ENCODE measurements around the gene VDR. TPM values are rescaled to one million over a fixed set of nuclear protein-coding genes. Genes with fewer than 3 reads are reported as not detected.

Gene VDR
- total RNA-seq, 6 experiments from 2014 or later = 8.4 to 14.8 (median 10.1) TPM

DNA sequence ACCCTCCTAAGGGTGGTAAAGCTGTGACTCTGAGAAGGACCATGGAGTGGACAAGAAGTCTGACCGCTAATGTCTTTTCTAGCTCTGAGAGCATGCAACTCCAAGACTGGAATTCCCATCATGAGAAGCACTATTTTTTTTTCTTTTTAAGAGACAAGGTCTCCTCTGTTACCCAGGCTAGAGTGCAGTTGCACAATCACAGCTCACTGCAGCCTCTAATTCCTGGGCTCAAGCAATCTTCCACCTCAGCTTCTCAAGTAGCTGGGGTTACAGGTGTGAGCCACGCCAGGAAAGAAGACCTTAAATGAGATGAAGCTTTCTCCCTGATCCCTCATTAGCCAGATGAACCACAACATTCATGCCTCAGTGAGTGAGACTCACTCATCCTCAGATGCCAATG, 19.2 kb downstream of the VDR start:
- H3K27me3 Mint-ChIP-seq (ENCODE audit: insufficient read depth) = no peaks in the 10 kb centered on the region
- H3K9me3 Mint-ChIP-seq = no peaks in the 10 kb centered on the region
- DNase-seq = no peak
- H3K27ac Mint-ChIP-seq = no peak overlapping the region
- H3K4me1 Mint-ChIP-seq (ENCODE audit: low read depth) = peaks cover 42% of the 10 kb centered on the region
- H3K4me3 Mint-ChIP-seq = no peak overlapping the region
- TF ChIP-seq, protein P1, sequence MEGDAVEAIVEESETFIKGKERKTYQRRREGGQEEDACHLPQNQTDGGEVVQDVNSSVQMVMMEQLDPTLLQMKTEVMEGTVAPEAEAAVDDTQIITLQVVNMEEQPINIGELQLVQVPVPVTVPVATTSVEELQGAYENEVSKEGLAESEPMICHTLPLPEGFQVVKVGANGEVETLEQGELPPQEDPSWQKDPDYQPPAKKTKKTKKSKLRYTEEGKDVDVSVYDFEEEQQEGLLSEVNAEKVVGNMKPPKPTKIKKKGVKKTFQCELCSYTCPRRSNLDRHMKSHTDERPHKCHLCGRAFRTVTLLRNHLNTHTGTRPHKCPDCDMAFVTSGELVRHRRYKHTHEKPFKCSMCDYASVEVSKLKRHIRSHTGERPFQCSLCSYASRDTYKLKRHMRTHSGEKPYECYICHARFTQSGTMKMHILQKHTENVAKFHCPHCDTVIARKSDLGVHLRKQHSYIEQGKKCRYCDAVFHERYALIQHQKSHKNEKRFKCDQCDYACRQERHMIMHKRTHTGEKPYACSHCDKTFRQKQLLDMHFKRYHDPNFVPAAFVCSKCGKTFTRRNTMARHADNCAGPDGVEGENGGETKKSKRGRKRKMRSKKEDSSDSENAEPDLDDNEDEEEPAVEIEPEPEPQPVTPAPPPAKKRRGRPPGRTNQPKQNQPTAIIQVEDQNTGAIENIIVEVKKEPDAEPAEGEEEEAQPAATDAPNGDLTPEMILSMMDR (IDR thresholded peaks at IDR 0.05) = no peak
- no peaks in the 10 kb centered on the region for H3K36me3 Mint-ChIP-seq (ENCODE audit: low read depth)

DNA sequence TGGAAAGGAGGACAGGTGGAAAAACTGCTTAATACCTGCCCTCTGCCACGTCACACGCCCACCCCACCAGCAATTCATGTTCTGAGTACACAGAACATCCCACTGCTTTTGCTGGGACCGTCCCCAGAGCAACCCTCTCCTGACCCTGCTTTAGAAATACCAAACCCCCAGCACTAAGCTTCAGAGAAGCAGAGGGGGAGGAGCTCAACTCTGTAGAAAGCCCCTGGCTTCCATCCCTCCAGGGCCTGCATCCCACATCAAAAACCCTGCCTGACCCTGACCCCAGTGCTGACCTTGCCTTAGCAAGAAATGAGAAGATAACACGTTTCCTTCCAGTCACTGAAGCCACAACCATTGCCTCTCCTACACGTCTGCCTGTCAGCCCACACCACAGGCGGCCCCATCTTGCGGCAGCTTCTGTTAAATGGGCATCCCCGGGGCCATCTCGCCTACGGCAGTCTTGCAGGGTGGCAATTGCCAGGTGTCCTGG, 19.7 kb downstream of the VDR start:
- TF ChIP-seq, protein P1 (IDR thresholded peaks at IDR 0.05) = no peak
- peaks cover 42% of the 10 kb centered on the region for H3K4me1 Mint-ChIP-seq (ENCODE audit: low read depth)
- no peaks in the 10 kb centered on the region for H3K9me3 Mint-ChIP-seq
- H3K4me3 Mint-ChIP-seq = no peak overlapping the region
- H3K27ac Mint-ChIP-seq = no peak overlapping the region
- H3K36me3 Mint-ChIP-seq (ENCODE audit: low read depth) = no peaks in the 10 kb centered on the region; the same call in 1 of the 2 replicates
- DNase-seq = no peak
- H3K27me3 Mint-ChIP-seq (ENCODE audit: insufficient read depth) = no peaks in the 10 kb centered on the region

DNA sequence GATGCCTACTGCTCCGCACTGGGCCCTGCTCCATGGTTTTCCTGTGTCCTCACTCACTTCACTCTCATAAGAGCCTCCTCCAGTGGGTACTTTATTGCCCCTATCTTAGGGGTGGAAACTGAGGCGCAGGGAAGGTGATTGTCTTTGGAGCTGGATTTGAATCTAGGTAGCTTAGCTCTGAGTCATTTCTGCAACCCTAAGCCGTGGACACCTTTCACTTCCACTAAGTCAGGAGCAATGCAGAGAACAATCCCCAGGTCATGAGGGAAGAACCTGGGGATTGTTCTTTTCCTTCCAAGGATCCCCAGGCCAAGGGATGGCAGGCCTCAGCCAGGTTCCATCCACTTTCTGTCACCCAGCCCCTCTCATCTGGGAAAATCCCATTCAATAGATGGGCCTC, 20.3 kb downstream of the VDR start:
- Mint-ChIP-seq H3K4me1 (ENCODE audit: low read depth) (peaks cover 47% of the 10 kb centered on the region), H3K9me3 (no peaks in the 10 kb centered on the region), H3K36me3 (ENCODE audit: low read depth) (peaks cover 4% of the 10 kb centered on the region; the same call in 1 of the 2 replicates), H3K27me3 (ENCODE audit: insufficient read depth) (no peaks in the 10 kb centered on the region), H3K27ac (no peak overlapping the region), H3K4me3 (no peak overlapping the region)
- no peak for DNase-seq
- TF ChIP-seq, protein P1 (IDR thresholded peaks at IDR 0.05) = no peak

DNA sequence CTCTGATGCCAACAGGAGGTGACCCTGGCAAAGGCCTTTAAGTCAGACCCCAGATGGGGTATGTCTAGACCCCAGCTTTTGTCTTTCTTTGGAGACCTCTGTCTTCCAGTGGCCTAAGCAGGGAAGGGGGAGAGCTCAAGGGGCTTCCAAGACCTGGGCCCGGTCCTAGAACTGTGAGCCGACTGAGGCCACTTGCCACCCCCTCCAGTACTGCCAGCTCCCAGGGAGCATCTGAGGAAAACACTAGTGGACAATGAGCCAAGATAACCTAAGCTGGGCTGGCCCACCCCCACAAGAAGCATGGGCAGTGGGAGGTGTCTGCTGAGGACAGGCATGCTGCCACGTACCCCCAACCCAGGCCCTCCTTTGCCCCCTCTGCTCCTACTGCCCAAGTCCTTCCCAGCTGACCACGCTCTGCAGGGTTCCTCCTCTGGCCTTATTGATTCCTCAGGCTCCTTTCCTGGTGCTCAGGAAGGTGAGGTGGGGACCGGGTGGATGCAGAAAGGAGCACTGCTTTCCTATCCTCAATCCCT, 21.1 kb downstream of the VDR start:
- H3K4me3 Mint-ChIP-seq = no peak overlapping the region
- peaks cover 49% of the 10 kb centered on the region for H3K4me1 Mint-ChIP-seq (ENCODE audit: low read depth)
- DNase-seq = no peak
- no peak overlapping the region for H3K27ac Mint-ChIP-seq
- no peaks in the 10 kb centered on the region for H3K27me3 Mint-ChIP-seq (ENCODE audit: insufficient read depth)
- peaks cover 5% of the 10 kb centered on the region for H3K36me3 Mint-ChIP-seq (ENCODE audit: low read depth)
- TF ChIP-seq, protein P1 (IDR thresholded peaks at IDR 0.05) = no peak
- H3K9me3 Mint-ChIP-seq = no peaks in the 10 kb centered on the region

DNA sequence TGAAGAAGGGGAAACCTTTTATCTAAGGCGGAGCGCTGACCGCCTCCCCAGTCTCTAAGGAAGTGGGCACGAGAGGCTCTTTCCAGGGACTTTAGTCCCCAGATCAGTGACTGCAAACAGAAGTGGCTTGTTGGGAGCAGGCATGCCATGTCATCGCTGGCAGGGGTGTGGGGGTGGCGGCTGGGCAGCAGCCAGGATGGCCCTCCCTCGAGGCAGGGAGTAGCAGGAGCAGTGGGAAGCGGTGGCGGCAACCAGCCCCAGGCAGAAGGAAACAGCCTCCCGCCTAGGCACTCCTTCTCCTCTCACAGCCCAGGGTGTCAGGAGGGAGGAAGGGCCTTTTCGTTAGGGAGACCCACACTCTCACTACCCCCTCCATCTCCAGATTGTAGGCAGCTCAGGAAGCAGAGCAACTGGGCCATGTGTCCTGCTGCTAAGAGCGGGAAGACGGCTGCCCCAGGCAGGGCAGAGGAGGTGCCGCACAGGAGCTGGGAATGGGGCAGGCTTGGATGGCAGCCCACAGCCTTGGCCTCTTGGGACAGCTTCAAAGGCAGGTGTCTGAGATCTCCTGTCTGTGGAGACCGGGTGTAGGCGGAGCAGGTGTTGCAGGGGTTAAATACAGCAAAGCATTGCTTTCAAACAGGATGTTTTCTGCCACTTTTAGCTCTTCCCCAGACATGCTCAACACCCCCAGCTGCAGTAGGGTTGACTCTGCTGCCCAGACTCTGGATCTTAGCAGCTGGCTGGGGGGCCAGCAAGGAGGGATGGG, 21.8 kb downstream of the VDR start:
- DNase-seq = no peak
- H3K4me3 Mint-ChIP-seq = no peak overlapping the region
- peak overlapping the region; percentile 36; the same call in 1 of the 2 replicates for H3K27ac Mint-ChIP-seq
- peaks cover 13% of the 10 kb centered on the region for H3K36me3 Mint-ChIP-seq (ENCODE audit: low read depth)
- no peaks in the 10 kb centered on the region; the same call in 1 of the 2 replicates for H3K27me3 Mint-ChIP-seq (ENCODE audit: insufficient read depth)
- peaks cover 53% of the 10 kb centered on the region for H3K4me1 Mint-ChIP-seq (ENCODE audit: low read depth)
- TF ChIP-seq, protein P1 (IDR thresholded peaks at IDR 0.05) = no peak
- no peaks in the 10 kb centered on the region for H3K9me3 Mint-ChIP-seq
